HG03196 (cell line): ENCODE results near the gene ANGPT4.
"Not testable (repeated sequence)": the region's sequence is repeated elsewhere in the genome, so short reads cannot be mapped to it uniquely, and the experiment has no call there.

Experiments used
- ATAC-seq: cut with Tn5 transposase; IDR thresholded peaks from one replicate; pipeline ENCODE4 v1.9.1; 2021; ENCODE audit not compliant: unreplicated experiment

The ANGPT4 gene

DNA sequence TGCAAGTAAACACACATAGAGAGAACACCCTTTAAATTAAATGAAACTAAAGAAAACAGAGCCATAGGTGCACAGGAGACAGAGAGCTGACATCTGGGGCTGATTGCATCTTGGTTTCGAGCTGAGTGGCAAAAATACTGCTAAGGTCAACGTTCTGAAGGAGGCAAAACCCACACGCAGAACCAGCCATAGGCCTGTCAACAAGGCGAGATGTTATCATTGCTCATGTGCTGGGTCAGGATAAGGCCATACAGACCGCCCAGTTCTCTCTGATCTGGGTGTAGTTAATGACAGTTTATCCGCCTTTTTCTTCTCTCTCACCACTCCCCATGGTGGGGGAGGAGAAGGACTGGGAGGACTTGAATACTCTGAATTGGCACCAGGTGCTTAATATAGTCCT lies 87.1 kb downstream of the ANGPT4 start:
- ATAC-seq: no peak

DNA sequence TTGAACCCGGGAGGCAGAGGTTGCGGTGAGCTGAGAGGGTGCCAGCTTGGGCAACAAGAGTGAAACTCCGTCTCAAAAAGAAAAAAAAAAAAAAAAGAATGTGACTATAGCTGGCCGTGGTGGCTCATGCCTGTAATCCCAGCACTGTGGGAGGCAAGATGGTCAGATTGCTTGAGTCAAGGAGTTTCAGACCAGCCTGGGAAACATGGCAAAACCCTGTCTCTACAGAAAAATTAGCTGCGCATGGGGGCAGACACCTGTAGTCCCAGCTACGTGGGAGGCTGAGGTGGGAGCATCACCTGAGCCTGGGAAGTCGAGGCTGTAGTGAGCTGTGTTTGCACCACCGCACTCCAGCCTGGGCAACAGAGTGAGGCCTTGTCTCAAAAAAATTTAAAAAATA lies 88.2 kb downstream of the ANGPT4 start:
- not testable (repeated sequence) for ATAC-seq

DNA sequence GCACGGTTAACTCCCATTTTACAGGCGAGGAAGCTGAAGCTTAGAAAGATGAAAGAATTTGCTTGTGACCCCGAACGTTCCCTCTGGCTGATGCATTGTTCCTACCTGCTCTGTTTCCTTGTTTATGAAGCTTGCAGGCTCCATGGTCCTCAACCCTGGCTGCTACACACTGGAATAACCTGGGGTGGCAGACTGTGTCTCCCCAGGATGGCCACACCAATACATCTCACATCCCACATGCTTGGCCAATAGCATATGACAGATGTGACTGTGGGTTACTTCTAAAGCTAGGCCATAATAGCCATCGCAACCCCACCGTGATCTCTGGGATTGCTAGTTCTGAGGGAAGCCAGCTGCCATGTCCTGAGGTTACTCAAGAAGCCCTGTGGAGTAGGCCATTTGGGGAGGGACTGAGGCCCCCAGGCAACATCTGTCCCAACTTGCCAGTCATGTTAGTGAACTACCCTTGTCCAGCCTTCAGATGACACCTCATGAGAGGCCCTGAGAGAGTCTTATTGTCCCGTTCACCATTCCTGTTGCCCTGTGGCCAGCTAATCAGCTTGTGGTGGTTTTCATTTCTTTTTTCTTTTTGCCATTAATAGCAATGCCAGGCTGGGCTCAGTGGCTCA lies 89.3 kb downstream of the ANGPT4 start:
- ATAC-seq: no peak

DNA sequence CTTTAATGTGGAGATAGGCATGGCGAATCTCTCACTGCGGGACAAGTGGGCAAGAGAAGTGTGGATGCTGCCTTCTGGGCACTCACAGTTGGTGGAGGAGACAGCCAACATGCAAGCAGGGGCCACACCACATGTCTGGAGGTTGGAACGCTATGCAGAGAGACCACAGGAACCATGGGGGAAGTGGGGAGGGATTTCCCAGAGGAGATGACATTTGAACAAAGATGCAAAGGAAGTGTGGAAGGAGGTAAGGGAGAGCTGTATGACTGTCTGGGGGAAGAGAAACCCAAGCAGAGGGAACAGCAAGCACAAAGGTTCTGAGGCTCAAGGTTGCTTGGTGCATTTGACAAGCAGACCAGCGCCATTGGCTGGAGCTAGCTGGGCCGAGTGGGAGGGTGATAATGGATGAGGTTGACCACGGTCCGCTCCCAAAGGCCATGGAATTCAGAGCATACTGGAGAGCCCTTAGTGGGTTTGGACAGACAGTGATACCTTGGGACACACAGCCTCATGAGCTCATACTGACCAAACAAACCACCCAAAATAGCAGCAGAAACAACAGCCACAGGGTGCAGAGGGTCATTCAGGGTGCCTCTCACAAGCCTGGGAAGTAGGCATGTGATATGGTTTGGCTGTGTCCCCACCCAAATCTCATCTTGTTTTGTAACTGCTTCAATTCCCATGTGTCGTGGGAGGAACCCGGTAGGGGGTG lies 90.3 kb downstream of the ANGPT4 start:
- ATAC-seq: no peak

DNA sequence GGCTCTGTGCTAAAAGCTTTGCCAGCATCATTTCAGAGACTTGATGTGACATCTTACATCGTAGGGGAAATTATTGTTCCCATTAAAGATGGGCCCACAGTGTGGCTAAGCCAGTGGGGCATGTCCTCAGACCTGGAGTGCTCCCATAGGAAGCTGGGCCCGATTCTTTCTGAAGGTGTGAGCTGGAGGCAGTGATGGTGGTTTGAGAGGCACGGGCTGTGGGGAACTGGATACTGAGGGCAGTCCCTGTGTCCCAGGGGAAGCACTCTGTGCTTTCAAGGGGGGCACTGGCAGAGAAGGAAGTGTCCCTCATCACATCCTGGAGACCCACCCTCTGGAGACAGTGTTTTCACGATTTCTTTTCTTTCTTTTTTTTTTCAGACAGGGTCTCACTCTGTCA lies 91.2 kb downstream of the ANGPT4 start:
- ATAC-seq: no peak

DNA sequence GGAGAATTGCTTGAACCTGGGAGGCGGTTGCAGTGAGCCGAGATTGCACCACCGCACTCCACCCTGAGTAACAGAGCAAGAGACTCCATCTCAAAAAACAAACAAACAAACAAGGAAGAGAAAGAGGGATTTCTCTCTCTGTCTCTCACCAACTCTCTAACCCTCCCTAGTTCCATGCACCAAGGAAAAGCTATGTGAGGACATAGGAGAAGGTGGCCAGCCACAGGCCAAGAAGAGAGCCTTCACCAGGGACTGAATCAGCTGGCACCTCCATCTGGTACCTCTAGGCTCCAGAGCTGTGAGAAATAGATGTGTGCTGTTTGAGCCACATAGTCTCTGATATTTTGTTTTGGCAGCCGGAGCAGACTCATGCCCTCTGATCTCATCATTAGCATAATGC lies 91.6 kb downstream of the ANGPT4 start:
- no peak for ATAC-seq

DNA sequence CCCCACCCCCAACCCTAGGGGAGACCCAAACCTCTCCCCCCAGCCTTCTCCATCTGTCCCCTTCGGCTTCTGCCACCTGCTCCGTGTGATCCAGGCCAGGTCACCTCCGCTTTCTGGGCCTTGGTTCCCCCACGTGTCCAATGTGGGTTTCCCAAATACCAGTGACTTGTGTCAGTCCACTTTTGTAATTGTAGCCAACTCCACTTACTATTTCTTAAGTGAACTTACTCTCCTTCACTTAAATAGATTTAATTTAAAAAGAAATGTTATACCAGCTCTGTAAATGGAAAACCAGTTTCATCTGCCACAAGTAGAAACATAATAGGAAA lies 92.6 kb downstream of the ANGPT4 start:
- ATAC-seq: no peak

DNA sequence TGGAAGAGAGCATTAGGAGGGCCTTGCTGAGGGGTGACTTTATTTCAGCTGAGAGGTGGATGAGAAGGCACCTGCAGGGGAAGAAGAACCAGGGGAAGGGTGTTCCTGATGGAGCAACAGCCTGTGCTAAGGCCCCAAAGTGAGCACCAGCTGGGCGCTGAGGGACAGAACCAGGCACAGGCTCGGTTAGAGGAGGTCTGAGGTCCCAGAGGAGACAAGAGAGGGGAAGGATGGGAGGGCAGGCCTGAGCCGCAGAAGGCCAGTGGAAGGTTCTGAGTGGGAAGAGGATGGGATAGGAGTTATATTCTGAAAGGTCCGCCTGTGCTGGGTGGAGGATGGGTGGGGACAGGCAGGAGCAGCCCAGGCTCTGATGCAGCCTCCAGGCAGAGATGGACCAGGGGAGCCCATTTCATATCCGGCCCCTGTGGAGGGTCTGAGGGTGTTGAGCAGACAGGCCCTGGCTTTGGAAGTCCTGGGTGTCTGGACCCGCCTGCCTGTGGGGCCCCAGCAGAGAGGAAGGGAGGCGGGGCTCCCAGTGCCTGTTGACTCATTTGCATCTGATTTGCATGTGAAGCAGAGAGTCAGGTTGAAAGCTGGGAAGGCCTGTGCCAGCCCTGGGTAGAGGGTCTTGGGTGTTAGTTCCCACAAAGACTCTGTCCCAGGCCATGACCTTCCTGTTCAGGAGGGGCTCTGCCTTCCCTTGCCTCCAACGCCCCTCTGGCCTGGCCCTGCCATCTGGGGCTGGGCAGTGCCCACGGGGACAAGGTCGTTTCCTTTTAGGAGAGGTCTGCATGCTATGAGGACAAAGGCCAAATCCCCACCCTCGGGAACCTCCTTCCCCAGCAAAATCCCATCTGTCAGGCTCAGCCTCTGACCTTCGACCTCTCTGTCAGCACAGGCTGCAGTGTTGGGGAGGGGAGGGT lies 93.2 kb downstream of the ANGPT4 start:
- no peak for ATAC-seq

DNA sequence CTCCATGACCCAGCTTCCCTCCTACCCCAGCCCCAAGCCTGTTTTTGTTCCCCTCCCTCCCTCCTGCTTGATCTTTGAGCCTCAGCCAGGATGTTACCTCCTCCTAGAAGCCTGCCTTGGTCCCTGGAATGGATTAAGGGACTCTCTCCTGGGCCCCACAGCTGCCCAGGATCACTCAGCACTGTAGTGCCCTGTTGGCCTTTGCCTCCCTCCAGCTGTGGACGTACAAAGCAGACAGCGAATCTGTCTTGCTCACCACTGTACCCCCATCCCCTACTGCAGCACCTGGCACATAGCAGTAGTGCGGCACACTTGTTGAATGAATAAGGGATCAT lies 94.4 kb downstream of the ANGPT4 start:
- no peak for ATAC-seq

DNA sequence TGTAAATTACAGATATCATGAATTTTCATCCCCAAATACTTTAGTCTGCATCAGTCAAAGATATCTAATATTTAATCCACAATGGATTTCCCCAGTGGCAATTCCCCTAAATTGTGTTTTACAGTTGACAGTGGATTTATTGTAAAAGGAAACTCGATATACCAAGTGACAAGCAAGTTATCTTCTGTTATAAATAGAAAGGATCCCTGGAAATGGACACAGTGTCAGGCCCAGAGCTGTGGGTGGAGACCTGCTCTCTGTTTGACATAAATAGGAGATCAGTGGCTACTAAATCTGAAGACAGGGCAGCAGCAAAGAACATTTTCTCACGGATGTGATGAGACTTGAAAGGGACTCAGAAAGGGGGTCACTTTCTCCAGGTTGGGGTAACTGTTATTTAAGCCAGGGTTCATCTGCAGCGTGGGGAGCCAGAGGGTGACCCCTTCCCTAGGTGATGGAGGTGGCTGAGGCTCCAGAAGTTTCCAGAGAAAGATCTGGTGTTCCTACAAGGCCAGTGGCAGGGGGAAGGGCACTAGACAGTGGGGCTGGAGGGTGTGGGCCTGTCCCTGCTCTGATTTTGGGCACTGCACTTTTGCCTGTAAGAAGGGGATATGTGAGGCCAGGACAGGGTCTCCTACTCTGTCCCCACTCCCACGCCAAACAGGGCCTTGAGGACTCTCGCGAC lies 94.9 kb downstream of the ANGPT4 start:
- no peak for ATAC-seq

DNA sequence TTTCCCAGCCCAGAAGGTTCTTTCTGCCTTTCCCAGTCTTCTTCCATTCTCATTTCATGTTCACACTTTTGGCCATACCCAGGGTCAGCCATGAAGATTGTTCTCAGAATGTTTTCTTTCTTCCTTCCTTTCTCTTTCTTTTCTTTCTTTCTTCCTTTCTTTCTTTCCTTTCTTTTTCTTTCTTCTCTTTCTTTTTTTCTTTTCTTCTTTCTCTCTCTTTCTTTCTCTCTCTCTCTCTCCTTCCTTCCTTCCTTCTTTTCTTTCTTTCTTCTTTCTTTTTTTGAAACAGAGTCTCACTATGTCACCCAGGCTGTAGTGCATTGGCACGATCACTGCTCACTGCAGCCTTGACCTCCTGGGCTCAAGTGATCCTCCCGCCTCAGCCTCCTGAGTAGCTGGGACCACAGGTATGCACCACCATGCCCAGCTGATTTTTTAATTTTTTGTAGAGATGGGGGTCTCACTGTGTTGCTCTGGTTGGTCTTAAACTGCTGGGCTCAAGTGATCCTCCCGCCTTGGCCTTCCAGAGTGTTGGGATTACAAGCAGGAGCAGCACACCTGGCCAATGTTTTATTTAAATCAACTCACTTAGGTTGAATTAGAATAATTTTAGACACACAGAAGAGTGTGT lies 95.7 kb downstream of the ANGPT4 start:
- no peak for ATAC-seq
